GM12878 (cell line): ENCODE measurements around the gene FASTK. TPM values are rescaled to one million over a fixed set of nuclear protein-coding genes. Genes with fewer than 3 reads are reported as not detected.

Experiments used
- ATAC-seq: fragments of 200-7000 bp; cut with Tn5 transposase; 3 replicates; pipeline ENCODE4 v1.9.1; 2020; ENCODE audit warnings: mild to moderate bottlenecking, moderate library complexity
- BruUV-seq: library from RNA; stranded (reverse); fragments of 400-500 nt; replicated peaks from 2 replicates; lab custom pipeline; 2021; lab: Mats Ljungman, UMichigan
- CTCF ChIA-PET: fragments of 300-600 bp; sonication (Branson Sonifier 250); formaldehyde crosslinking; extraction: SDS; loops from one replicate; lab custom pipeline; 2021; ENCODE audit warnings: inconsistent platforms; lab: Yijun Ruan, JAX
- POLR2A ChIA-PET: fragments of 350-600 bp; formaldehyde crosslinking; extraction: SDS; loops from one replicate; lab custom pipeline; 2021; ENCODE audit warnings: inconsistent platforms; lab: Charles Lee
- RAD21 ChIA-PET: fragments of 300-600 bp; sonication (Branson Sonifier 250); formaldehyde crosslinking; loops from one replicate; lab custom pipeline; 2023; ENCODE audit warnings: antibody characterized with exemption; ENCODE audit not compliant: unreplicated experiment; lab: Charles Lee
- SMC1A ChIA-PET: fragments of 300-600 bp; sonication (Branson Sonifier 250); formaldehyde crosslinking; loops from one replicate; lab custom pipeline; 2023; ENCODE audit not compliant: unreplicated experiment, uncharacterized antibody; lab: Charles Lee
- DNase-seq: peaks from one replicate; pipeline ENCODE4 v3.0.0-alpha.2; 2011; ENCODE audit warnings: low read depth, low spot score
- FAIRE-seq: peaks from 3 replicates; lab custom pipeline; 2011; peaks lifted over from hg19 to GRCh38; lab: Jason Lieb, UNC
- H2AFZ ChIP-seq: 2 replicates; pipeline ENCODE4 v1.6.0; 2011; ENCODE audit warnings: low read depth, low read length, control low read depth; ENCODE audit not compliant: control insufficient read depth
- H3K27ac ChIP-seq: 2 replicates; pipeline ENCODE4 v1.5.1; 2011; ENCODE audit warnings: control low read depth; ENCODE audit not compliant: control insufficient read depth, insufficient read depth
- H3K27me3 ChIP-seq, 2 experiments: replicated peaks in 1 of 2; 2 replicates each; pipeline versions ENCODE4 v1.6.0 to v1.6.1; 2011; ENCODE audit warnings: low read length in 1 of 2; ENCODE audit not compliant: control insufficient read depth in 2 of 2, insufficient read depth in 2 of 2
- H3K36me3 ChIP-seq, 2 experiments: 2 replicates each; pipeline ENCODE4 v1.5.1; 2011; ENCODE audit warnings: low read length in 1 of 2; ENCODE audit not compliant: control insufficient read depth in 2 of 2, insufficient read depth in 2 of 2
- H3K4me1 ChIP-seq: 2 replicates; pipeline ENCODE4 v1.6.1; 2011; ENCODE audit warnings: mild to moderate bottlenecking, low read length, moderate library complexity, mixed read lengths; ENCODE audit not compliant: control insufficient read depth, insufficient read depth
- H3K4me2 ChIP-seq: 2 replicates; pipeline ENCODE4 v1.6.0; 2011; ENCODE audit warnings: control low read depth; ENCODE audit not compliant: control insufficient read depth, insufficient read depth
- H3K4me3 ChIP-seq: fragments of 200-600 bp; sonication (generic); 2 replicates; pipeline ENCODE4 v1.5.1; 2016
- H3K79me2 ChIP-seq: 2 replicates; pipeline ENCODE4 v1.6.0; 2011; ENCODE audit warnings: low read length; ENCODE audit not compliant: control insufficient read depth, insufficient read depth
- H3K9ac ChIP-seq: 2 replicates; pipeline ENCODE4 v1.8.0; 2011; ENCODE audit warnings: low read length, control low read depth, mixed read lengths; ENCODE audit not compliant: control insufficient read depth, insufficient read depth
- H3K9me3 ChIP-seq: replicated peaks from 3 replicates; pipeline ENCODE4 v1.5.1; 2011; ENCODE audit warnings: mild to moderate bottlenecking, low read length; ENCODE audit not compliant: control insufficient read depth, insufficient read depth
- H4K20me1 ChIP-seq: 2 replicates; pipeline ENCODE4 v1.6.0; 2011; ENCODE audit not compliant: control insufficient read depth, insufficient read depth
- ASH2L ChIP-seq: fragments of 300-600, 200-600 bp; sonication (generic); IDR thresholded peaks from 2 replicates; pipeline ENCODE4 v1.6.1; 2017; ENCODE audit warnings: low read depth, mild to moderate bottlenecking, borderline replicate concordance
- CBFB ChIP-seq: IDR thresholded peaks from 2 replicates; pipeline ENCODE4 v1.6.1; 2016; ENCODE audit warnings: antibody characterized with exemption, low read depth
- PAX8 ChIP-seq: fragments of 450-650 bp; IDR thresholded peaks from 2 replicates; pipeline ENCODE4 v1.6.1; 2017; ENCODE audit warnings: mild to moderate bottlenecking, moderate library complexity
- SIN3A ChIP-seq: IDR thresholded peaks from 2 replicates; pipeline ENCODE4 v1.6.1; 2012; ENCODE audit warnings: low read depth, low read length, improper control_type of control experiment
- YBX1 ChIP-seq: fragments of 450-650 bp; IDR thresholded peaks from 2 replicates; pipeline ENCODE4 v1.6.1; 2016; ENCODE audit warnings: antibody characterized with exemption
- ZNF217 ChIP-seq: fragments of 450-650 bp; IDR thresholded peaks from 2 replicates; pipeline ENCODE4 v1.6.1; 2017; ENCODE audit warnings: antibody characterized with exemption, mild to moderate bottlenecking
- ZZZ3 ChIP-seq: IDR thresholded peaks from 2 replicates; pipeline ENCODE4 v1.6.1; 2011; ENCODE audit warnings: low read depth; ENCODE audit not compliant: control insufficient read depth, insufficient read length
- WGBS: methylation state at CpG from one replicate; pipeline ENCODE4 v1.1.6; 2016; ENCODE audit warnings: low lambda C conversion rate; ENCODE audit not compliant: insufficient replicate concordance, insufficient coverage; ENCODE audit errors: missing lambda C conversion rate; 5-methylcytosine and 5-hydroxymethylcytosine counted together
- in situ Hi-C: fragments of 300-500 bp; cut with MboI; formaldehyde crosslinking; loops from 9 replicates; pipeline ENCODE4 v1.14.3; 2018; ENCODE audit warnings: mixed read lengths
- intact Hi-C: fragments of 100-400 bp; cut with micrococcal nuclease; formaldehyde crosslinking; loops from one replicate; pipeline ENCODE4 v1.14.2; 2022; ENCODE audit not compliant: unreplicated experiment
- polyA plus RNA-seq, 11 experiments: library from polyadenylated mRNA; depleted of rRNA in 4 of 11; unstranded in 6 of 11; stranded (reverse) in 5 of 11; fragments of >200 nt; fragmentation: Nextera tagmentation in 4 of 11; fragmentation: Illumina TruSeq in 1 of 11; extraction: Ambion mirVana in 4 of 11; extraction: Trizol in 1 of 11; gene quantifications; 1 replicate in 1 of 11; 2 replicates in 10 of 11; pipeline versions ENCODE4 v1.2.1 to v1.2.3, GENCODE V29; 2011 to 2016; ENCODE audit warnings: inconsistent platforms in 2 of 11, missing spikeins in 2 of 11, low read depth in 1 of 11
- total RNA-seq, 4 experiments: library from RNA; depleted of rRNA in 3 of 4; stranded (reverse); fragments of >200 nt in 3 of 4; fragmentation: Illumina TruSeq in 1 of 4; extraction: Trizol in 1 of 4; gene quantifications; 2 replicates each; pipeline versions ENCODE4 v1.2.1 to v1.2.3, GENCODE V29; 2013 to 2021

FASTK gene
- total and polyA plus RNA-seq, 10 of the 15 experiments (the other 5 are each of a cell fraction or from before 2014, with no cell fraction given), result 0.19 to 102 (median 54.5) TPM

DNA sequence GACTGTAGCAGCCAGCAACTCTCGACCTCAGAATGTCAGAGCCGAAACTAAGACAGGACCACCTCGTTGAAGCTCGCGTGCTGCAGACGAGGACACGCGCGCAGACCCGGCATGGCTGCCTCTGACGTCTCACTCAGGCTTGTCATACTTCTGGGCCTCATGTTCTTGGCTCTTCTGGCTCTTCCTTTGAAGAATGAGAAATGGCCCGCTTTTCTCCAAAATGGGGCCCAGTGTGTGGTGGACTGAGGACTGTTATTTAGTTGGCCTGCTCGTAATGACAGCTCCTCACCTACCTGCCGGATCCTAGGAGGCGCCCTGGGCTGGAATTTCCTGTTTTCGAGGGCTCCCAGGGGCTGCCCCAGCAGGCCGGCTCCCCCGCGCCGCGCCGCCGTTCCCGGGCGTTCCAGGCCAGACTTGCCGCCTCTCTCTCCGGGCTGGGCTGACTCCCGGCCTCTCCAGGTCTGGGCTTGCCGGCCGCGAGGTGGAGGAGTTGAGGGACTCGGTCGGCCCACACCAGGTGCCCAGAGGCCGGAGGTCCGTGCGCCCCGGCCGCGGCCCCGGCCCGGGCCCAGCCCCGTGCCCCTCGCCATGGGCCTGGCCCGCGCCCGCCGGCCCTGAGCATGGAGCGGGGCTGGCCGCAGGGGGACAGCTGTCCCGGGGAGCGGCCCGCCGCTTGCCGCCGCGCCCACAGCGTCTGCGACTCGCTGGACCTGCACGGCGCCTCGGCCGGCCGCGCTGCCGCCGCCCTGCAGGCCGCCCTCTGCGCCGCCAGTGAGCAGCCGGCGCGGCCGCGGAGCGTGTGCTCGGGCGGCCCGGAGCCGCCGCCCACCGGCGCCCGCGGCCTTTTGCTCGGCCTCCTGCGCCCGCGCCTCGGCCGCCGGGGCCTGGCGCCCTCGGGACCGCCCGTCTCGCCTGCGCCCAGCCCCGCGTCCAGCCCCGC, 33.8 kb upstream of the FASTK start:
- POLR2A ChIA-PET, result no interaction called here
- Histone ChIP-seq H3K4me1 (no peaks in the 10 kb centered on the region), H3K27ac (no peak overlapping the region), H3K9ac (no peak overlapping the region), H3K4me3 (no peak overlapping the region), H3K79me2 (no peaks in the 10 kb centered on the region; the same call in none of the 2 replicates), H3K9me3 (no peaks in the 10 kb centered on the region), H4K20me1 (peaks cover 3% of the 10 kb centered on the region; the same call in 1 of the 2 replicates), H3K27me3 (no peaks in the 10 kb centered on the region), H3K36me3 (peaks cover 0 to 11% of the 10 kb centered on the region in 2 experiments; a peak in 2 of 4 replicates), H3K4me2 (no peak overlapping the region), H2AFZ (no peak overlapping the region)
- CTCF ChIA-PET, result no interaction called here
- TF ChIP-seq ZNF217, result no peak
- no peak for TF ChIP-seq PAX8
- no peak for TF ChIP-seq SIN3A
- ATAC-seq, result no peak
- intact Hi-C loops (loop anchor here (5.0 kb wide), 1 partner anchor 102 kb away; no protein-coding TSS in a partner anchor), in situ Hi-C loops (no loop called here)
- WGBS, result 52% methylated on average over 65 of the region's 101 CpGs
- RAD21 ChIA-PET, result no interaction called here
- no TSS peak for BruUV-seq
- no peak for DNase-seq
- SMC1A ChIA-PET, result no interaction called here
- FAIRE-seq, result no peak

- intact Hi-C loops (loop anchor here (5.0 kb wide), 1 partner anchor 101 kb away; no protein-coding TSS in a partner anchor), in situ Hi-C loops (no loop called here)
- 67% methylated on average over 13 of the region's 13 CpGs for WGBS
- Histone ChIP-seq H3K9ac (no peak overlapping the region), H3K27me3 (no peaks in the 10 kb centered on the region), H3K79me2 (no peaks in the 10 kb centered on the region; the same call in none of the 2 replicates), H4K20me1 (peaks cover 3% of the 10 kb centered on the region; the same call in 1 of the 2 replicates), H3K9me3 (no peaks in the 10 kb centered on the region), H2AFZ (no peak overlapping the region), H3K4me3 (no peak overlapping the region), H3K27ac (no peak overlapping the region), H3K36me3 (peaks cover 0 to 6% of the 10 kb centered on the region in 2 experiments; a peak in 1 of 4 replicates), H3K4me2 (no peak overlapping the region), H3K4me1 (no peaks in the 10 kb centered on the region)
- ChIA-PET CTCF (interaction anchor here (0.8 to 3.9 kb wide), 3 partner anchors 11 to 84 kb away, joined by 3 to 17 read pairs (median 3); no protein-coding TSS in a partner anchor), SMC1A (no interaction called here), RAD21 (no interaction called here)
- FAIRE-seq (no peak), DNase-seq (no peak)
- no TSS peak for BruUV-seq
- TF ChIP-seq CBFB (no peak), ZZZ3 (no peak), ASH2L (no peak), YBX1 (no peak)
- TF ChIP-seq, all 136 proteins: peak for 0
- POLR2A ChIA-PET, result no interaction called here
- ATAC-seq, result no peak
Measured at GRCh38 chr7:151113344-151114150, 32.9 kb upstream of the FASTK start.
